Dermis blood vessel endothelial cell (primary cell): ENCODE results near the gene SFXN5. TPM values are rescaled to one million over a fixed set of nuclear protein-coding genes. Genes with fewer than 3 reads are reported as not detected.

Source experiments
- DNase-seq: peaks from one replicate; pipeline ENCODE4 v3.0.0; 2010
- total RNA-seq: library from RNA; depleted of rRNA; stranded (reverse); fragments of >200 nt; gene quantifications from 2 replicates; pipeline ENCODE4 v1.2.3, GENCODE V29; 2014

Gene SFXN5
- total RNA-seq, 1 donor from 2014 or later = 16.5 TPM

DNA sequence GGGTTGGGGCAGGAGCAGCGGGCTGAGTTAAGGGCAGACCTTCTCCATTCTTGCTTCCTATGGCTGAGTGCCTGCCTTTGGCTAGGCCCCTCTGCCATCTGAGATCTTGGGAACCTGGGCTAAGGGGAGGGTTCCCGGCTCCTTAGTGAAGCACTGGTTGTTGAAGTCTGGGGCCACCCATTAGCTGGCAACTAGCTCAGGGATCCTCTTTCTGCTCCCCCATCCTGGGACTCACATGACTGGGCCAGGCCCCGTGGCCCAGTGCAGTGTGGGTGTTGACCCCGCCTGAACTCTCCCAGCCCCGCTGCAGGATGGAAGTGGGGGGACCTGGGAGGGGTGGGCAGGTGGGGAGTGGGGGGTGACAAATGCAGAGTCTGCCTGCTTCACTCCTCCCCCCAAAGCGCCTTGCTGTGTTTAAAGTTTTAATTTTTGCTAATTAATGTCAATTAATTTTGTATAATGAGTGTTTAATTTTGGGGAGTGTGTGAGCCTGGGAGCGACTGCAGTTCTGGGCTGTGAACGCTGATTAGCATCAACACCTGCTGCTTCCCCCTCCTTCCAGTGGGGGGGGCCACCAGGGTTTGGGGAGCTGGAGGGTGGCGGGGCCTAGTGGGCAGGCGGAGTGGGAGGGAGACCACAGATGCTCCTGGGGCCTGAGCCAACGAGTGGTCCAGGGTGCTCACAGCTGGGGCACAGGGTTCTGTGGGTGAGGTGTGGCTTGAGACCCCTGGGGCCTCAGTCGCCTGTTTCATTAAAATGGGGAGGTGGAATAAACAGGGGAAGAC is 99.0 kb downstream of the SFXN5 start:
- no peak for DNase-seq

DNA sequence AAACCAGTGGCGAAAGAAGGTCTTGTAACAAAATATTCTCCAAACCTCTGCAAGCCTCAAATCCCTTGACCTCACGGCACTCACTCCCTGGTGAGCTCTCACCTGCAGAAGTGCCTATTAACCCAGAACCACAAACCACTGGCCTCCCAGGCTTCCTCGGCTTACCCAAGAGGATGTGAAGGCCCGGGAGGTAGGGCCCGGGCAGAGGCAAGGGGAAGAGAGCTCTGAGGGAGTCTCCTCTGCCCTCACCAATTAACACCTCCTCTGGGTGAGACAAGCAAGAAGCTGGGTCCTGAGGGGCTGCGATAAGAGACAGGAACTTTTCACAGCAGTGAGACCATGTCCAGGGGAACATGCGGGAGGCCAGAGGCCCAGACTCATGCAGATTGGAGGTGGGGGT is 100.5 kb downstream of the SFXN5 start:
- DNase-seq = no peak

DNA sequence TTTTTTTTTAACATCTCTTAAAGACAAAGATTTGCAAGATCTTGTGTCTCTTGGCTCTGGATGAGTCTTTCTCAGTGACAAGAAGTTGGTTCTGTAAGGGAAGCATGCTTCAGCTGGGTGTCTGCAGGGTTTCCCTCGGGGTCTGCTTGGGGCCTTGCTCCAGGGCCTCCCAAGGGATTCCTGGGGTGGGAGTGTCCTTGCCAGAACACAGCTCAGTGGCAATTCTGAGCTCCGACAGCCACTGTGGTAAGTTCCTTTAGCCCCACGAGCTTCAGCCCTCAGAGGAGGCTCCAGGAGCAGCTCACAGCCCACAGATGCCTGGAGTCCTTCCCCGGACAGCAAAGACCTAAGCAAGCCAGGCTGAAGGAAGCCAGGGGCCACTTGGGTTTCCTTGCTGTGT is 101.8 kb downstream of the SFXN5 start:
- DNase-seq = no peak

DNA sequence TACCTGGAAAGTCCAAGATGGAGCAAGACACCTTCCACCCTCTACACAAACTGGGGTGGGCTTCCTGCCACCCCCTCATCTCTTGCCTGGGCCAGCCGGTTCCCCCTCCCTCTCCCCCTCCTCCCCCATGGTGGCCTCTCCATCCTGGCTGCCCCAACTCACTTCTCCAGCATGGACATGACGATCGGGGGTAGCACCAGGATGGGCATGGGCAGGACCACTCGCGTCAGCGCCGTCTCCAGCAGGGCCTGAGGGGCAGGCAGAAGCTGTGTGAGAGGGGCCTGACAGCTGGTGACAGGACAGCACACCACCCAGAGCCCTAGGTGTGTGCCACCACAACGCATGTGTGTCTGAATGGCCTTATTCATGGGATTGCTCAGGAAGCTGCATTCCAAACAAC is 103.2 kb downstream of the SFXN5 start:
- no peak for DNase-seq

DNA sequence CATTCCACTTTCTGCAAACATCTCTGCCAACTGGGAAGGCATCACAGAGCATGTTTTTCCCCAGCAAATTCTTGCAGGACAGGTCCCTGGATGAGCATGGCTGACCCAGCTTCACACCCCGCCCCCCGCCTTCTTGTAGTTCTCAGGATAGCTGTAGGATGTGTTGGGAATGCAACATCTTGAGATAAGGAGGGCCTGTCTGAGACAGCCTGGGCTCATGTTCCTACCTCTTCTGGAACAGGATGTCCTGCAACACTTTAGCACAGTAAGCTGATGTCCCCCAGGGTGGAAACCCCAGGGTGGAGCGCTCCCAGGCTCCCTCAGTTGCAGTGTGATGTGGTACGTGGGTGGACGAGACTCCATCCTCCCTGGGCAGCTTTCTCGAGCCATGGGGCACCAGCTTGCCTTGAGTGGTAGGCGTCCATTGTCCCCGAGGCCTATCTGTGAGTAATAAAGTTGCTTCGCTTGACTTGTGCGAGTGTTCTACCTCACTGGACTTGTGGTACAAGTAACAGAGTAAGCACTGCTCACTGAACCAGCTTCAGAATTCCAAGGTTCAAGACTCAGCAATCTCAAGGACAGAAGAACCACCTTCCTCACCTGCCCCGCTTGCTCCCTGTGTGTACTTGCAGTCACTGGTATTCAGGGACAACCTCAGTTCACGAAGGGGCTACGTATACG is 105.6 kb downstream of the SFXN5 start:
- no peak for DNase-seq

DNA sequence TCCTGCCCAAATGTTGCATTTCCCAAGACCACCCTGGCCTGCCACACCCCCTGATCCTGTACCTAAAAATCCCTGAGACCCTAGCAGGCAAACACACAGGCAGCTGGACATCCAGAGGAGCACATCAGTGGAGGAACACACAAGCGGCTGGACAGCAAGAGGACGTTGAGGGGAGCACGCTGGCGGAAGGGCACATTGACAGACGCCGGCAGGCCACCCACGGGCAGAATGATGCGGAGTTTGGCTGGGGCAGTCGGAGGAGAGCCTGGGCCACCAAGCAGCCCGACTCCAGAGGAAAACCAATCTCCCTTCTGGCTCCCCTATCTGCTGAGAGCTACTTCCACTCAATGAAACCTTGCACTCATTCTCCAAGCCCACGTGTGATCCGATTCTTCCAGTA is 106.5 kb downstream of the SFXN5 start:
- DNase-seq = no peak

DNA sequence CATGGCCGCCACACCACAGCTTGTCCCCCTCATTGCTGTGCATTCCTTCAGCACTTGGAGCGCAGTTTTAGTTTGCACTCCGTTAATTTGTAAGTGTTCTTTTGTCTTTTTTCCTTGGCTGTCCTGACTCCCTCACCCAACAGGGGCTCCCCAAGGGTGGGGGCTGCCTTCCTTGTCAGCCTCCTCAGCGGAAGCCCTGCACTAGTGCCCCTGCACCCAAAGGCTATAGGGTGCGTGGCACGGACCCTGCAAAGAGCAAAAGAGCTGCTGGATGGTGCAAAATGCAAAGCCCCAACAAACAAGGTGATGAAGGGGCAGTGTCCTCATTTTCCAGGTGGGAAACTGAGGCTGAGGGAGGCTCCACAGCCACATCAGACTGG is 107.4 kb downstream of the SFXN5 start:
- DNase-seq = no peak

DNA sequence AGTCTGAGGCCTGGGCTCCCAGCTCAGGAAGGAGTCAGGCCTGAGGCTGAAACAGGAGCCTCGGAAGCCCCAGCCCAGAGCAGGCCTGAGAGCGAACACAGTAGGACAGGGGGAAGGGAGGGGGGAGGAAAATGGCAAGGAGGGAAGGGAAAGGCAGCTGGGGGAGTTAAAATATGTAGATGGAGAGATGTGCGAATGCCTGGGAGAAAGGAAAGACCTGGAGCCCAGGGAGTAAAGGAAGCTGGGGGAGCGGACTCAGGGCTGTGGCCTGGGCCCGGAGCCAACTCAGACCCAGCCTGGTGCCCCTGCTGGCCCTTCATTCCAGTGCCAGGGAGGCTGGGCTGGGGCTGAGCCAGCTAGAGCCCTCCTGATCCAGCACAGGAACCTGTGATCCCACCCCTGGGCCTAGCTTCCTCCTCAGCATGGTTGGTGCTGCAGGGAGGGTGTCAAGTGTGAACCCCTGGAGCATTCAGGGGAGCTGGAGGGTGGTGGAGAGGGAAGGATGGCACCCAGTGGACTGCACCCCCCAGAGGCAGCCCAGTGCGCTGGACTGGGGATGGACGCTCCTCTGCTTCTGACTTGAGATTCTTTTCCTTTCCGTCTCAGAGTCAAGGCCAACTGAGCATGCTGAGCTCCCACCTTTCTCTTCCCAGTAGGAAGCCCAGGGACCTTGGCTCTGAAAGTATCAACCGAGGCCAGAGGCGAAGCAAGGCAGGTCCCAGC is 107.9 kb downstream of the SFXN5 start:
- peak; percentile 19 for DNase-seq

DNA sequence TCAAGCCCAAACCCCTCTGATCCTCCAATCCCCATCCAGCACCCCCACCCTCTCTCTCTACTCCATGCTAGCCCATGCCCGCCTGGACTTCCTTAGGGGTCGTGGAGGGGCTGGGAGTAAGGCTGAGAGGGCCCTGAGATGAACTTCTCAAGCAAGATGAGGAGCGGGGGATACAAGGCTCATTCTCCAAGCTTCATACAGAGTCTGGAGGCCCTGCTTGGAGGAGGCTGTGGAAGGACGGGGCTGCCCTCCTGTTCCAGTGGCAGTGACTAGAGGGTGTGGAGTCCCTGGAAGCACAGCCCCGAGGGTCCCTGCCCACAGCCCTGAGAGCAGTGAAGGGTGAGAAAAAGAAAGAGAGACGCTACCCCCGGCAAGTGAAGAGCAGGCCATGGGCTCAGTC is 108.6 kb downstream of the SFXN5 start:
- no peak for DNase-seq

DNA sequence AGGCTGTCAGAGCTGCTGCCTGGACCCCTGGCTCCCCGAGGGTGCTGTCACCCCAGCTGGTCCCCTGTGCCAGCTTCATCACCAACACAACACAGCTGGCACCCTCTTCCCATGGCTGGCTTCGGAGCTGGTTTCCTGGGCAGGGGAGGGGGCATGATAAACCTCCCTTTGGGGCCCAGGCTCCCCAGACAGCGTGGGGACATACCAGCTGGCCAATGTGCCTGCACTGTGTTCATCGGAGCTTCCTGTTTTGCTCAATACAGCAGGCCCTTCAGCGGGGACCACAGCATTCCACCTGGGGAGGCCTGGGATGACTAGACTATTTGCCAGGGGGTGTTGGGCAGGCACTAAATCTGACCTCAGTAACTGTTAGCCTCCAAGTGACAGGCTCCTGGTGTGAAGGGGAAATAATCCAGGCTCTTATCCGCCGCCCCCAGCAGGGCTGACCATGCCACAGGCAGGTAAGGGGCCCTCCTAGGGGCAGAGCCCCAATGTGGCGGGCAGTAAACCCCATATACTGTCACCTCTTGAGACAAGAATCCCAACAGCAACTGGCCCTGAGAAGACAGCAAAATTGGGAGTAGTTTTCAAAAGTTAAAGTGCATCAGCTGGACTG is 109.6 kb downstream of the SFXN5 start:
- no peak for DNase-seq

DNA sequence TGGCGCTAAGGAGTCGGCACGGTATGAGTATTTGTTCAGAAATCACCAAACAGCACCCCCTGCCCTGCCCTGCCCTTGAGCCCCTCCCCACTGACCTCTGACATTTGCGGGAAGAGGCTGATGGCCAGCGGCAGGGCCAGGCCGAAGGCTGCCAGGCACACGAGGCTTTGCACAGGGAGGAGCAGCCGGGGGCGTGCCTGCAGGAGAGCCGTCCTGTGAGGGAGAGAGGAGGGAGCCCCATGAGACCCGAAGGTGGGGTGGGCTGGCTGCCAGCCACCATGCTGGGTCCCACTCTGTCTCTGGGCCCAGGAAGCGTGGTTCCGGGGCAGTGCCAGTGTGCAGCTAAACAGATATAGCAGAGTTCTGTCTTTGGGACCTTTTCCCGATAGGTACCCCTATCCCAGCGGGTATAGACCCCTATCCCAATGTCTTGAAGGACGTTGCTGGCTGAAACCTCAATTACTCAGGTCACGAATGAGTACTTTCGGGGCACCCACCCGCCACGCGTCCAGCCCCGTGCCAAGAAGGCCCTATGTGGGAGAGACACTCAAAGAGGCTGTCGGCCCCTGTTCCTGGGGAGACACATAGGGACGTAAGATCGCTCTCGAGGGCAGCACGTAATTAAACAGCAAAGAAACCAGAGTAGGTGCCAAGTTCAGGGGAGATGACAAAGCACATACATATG is 110.3 kb downstream of the SFXN5 start:
- DNase-seq = no peak

DNA sequence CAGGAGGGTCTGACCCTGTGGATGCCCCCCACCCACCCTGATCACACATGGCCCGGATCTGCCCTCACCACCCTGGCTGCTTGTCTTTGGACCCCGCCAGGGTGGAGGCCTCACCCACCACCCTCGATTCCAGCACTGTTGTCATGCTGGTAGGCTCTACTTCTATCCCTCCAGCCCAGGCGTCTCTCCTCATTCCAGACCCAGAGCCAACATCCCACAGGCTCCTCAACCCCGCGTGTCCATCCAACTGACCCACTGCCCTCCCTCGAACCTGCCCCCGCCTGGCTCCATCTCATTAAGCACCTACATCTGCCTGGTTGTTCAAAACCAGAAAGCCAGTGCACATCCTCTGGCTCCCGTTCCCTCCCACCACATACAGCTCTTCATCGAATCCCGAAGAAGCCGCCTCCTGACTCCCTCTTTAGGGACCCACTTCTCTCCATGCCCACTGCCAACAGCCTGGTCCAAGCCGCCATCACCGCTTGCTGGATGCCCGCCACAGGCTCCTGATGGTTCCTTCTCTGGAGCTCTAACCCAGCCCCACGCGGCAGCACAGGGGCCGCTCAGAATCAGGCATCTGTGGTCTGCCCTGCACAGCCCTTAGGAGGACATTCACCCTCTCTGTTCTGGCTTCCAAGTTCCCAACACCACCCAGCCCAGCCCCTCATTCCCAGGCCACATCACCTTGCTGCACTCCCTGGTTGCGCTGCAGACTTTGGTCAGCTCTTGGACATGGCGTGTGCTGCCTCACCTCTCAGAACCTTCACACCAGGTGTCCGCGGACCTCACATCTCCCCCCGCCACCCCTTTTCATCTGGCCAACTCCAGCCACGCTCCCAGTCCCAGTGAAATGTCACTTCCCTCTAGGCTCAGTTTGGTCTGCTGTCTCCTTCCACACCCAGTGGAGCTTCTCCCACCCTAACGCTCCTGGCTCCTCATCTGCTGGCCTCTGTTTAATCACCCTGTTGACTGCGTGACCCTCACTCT is 111.2 kb downstream of the SFXN5 start:
- DNase-seq = no peak

DNA sequence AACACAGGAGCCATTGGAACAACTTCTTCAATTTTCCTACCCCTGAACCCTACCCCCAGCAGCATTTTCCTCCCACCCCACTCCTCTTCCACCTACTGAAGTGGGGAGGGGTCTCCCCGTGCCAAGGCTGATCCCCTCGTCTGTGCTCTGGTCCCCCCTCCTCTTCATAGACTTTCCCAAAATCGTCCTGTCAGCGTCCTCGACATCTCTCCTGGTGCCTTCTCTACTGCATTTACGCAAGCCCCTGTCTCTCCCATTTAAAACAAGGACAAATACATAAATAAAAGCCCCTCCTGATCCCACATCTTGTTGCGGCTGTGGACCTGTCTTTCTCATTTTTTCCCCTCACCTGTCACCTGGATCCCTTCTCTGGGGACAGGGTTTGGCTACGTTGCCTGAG is 112.0 kb downstream of the SFXN5 start:
- DNase-seq = no peak

DNA sequence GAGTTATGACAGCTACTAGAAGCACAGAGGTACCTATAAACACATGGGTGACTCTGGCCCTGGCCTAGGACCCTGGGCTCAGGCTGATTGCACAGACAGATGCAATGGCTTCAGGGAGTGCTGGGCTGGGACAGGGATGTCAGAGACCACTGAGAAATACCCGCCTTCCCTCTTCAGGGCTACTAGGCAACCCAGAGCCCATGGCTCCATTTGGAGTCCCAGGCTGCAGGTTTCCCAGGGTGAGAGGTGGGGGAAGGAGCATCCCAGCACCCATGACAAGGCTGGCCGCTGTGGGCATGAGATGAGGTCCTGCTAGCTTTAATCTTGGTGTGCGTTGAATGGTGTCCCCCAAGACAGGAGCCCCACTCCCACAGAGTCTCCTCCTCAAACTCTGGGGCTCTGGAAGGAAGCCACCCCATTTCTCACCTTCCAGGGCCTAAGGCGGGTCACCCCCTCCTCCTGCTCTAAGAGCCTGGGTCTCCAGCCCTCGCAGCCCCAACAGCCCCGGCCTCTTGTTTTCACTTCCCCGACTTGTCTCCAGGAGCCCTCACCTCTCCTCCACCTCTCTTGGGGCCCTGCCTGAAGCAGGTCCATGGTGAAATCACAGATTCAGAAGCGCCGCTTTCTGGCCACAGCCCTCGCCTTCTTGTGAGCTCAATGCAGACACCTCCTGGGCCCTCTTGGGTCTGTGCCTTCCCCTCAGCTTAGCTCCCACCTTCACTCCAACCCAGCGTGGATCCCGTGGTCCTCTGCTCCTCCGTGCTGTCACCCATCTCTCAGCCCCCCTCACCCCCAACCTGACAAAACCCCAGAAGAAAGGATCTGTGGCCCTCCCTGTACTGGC is 112.7 kb downstream of the SFXN5 start:
- no peak for DNase-seq

DNA sequence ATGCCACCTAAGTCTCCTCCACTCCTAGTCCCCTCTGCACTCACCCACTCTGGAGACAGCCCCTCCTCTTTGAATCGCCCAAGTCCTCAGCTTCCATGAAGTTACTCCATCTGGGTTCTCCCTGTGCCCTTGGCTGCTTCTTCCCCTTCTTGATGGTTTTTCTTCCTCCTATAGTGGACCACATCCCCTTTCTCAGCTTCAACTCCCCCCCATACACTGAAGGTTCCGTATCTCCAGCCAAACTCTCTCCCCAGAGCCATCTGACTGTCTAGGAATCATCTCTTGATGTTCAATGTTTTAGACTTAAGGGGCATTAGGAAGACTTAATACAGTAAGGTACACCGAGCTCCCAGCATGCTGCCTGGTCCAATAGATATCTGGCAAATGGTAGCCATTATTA is 114.6 kb downstream of the SFXN5 start:
- DNase-seq = no peak

DNA sequence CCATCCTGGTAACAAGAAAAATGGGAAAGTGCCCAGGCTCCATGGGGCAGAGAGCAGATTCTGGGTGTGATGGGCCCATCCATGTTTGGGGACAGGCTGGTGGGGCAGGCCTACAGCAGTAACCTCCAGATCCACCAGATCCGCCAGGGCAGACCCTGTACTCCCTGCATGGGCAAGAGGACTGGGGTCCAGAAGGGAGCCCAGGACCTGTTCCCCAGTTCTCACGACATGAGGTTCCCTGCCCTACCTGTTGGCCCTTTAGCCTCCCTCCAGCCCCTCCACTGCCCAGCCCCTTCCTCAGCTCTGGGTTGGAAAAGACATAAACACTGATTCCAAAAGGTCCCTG is 115.5 kb downstream of the SFXN5 start:
- DNase-seq = no peak

DNA sequence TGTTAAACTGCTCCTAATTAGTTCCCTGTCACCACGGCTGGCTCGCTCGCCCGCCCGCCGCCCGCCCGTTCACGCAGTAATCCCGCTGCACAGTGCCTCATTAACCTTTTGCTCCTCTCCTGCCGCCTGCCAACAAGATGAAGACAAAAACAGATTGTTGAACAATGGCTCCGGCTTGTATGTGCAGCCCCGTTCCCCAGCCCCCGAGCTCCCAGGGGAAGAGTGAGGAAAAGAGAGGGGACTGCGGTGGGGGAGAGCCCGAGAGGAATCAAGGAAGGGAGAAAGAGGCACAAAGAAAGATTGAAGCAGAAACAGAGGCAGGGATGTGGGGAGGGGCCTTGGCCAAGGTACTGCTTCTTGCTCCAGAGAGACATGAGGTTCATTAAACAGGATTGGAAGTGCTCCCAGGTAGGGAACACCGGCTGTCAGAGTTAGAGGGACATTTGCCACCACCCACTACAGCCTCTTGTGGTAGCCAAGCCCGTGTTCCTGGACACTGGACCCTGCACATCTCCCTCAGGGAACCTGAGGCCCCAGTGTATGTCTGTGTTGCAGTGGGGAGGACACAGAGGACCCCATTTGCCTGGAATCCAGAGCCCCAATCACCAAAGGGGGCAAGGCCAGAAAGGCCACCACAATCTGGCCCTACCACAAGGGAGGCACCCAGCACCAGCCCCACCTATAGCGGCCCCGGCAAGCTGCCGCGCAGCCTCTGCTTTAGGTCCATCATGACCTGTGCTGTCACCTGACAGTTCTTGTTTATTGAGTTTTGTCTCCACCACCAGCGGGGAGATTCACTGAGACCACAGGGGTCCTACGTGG is 116.1 kb downstream of the SFXN5 start:
- DNase-seq = peak; percentile 28

DNA sequence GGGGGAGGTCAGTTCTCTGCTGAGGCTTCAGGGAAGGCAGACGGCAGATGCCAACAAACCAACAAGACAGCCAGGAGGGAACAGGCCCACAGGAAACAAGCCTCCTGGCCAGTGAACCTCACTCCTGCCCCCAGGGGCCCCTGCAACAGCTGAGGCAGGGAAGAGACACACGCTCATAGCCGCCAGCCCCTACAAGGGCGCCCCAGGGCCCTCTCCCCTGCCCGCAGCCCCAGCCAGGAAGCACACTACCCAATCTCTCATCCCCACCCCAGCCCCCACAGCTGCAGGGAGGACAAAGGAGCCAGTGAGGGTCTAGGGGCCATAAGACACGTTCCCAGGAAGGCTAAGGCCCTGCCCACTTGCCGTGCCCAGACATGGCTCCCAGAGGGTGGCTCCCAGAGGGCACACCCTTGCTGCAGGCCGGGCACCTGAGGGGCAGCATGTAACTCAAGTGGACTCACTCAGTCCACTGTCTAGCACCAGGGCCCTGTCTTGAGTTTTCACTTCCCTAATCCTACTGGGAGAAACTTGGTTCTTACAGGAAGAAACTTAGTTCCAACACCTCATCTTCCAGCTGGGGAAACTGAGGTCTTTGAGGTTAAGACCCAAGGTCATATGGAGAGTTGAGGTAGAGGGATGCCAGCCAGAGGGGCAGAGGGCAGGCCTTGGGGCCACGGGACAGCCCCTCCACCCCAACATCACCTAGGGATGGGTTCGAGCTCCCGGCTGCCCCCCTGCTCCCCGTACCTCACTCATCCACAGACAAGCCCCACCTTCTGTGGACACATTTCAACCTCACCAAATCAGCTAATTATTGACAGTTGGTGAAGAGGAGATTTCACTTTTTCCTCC is 116.9 kb downstream of the SFXN5 start:
- no peak for DNase-seq

DNA sequence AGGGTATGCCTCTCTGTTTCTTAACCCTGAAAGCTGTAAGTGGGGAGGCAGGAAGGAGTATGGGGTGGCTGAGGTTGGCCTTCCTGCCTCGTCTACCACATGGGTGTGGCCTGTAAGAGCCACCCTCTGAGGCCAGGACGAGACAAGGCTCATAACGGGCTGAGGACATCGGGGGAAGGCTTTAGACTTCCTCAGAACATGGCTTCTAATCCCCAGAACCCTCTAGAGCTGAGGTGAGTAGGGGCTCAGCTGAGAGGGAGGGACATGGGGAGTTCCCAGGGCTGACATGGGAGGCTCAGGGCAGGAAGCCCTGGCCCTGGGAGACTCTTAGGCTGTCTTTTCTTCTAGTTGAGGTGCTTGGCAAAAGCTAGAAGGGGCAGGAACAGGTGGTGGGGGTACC is 117.5 kb downstream of the SFXN5 start:
- DNase-seq = no peak
